ENCODE measurements around the gene FAM83G.

The FAM83G gene

GRCh38 chr17:18997650-18998196, 6.8 kb downstream of the FAM83G start:
- Histone ChIP-seq H3K36me3 (no peaks in the 10 kb centered on the region), H3K4me3 (no peak overlapping the region), H3K27ac (no peak overlapping the region), H3K9me3 (peaks cover 23% of the 10 kb centered on the region), H3K27me3 (peaks cover 45% of the 10 kb centered on the region), H3K4me1 (peaks cover 31% of the 10 kb centered on the region), H4K20me1 (peaks cover 8% of the 10 kb centered on the region), H3K4me2 (no peak overlapping the region), H3K9ac (no peak overlapping the region)
- TF ChIP-seq Cebpa-rat (IDR thresholded peaks at IDR 0.05), result no peak

GRCh38 chr17:18996458-18996857, 8.1 kb downstream of the FAM83G start:
- Histone ChIP-seq H3K4me3 (no peak overlapping the region), H3K4me2 (no peak overlapping the region), H4K20me1 (peaks cover 12% of the 10 kb centered on the region; the same call in 1 of the 2 replicates), H3K27me3 (peaks cover 41% of the 10 kb centered on the region), H3K27ac (no peak overlapping the region), H3K9me3 (peaks cover 23% of the 10 kb centered on the region), H3K36me3 (no peaks in the 10 kb centered on the region), H3K4me1 (peaks cover 28% of the 10 kb centered on the region), H3K9ac (no peak overlapping the region)
- no peak for TF ChIP-seq Cebpa-rat (IDR thresholded peaks at IDR 0.05)

- TF ChIP-seq Cebpa-rat (IDR thresholded peaks at IDR 0.05), result no peak
- Histone ChIP-seq H3K27me3 (peaks cover 29% of the 10 kb centered on the region), H3K4me1 (peaks cover 17% of the 10 kb centered on the region), H3K36me3 (no peaks in the 10 kb centered on the region), H3K9me3 (peaks cover 23% of the 10 kb centered on the region), H3K9ac (no peak overlapping the region), H3K27ac (no peak overlapping the region), H4K20me1 (peaks cover 16% of the 10 kb centered on the region; the same call in 1 of the 2 replicates), H3K4me2 (no peak overlapping the region), H3K4me3 (no peak overlapping the region)
Observed at GRCh38 chr17:18995220-18995619, 9.3 kb downstream of the FAM83G start.

GRCh38 chr17:18994631-18995030, 9.9 kb downstream of the FAM83G start:
- Histone ChIP-seq H3K27ac (no peak overlapping the region), H3K27me3 (peaks cover 24% of the 10 kb centered on the region), H4K20me1 (peaks cover 16% of the 10 kb centered on the region; the same call in 1 of the 2 replicates), H3K9ac (no peak overlapping the region), H3K4me2 (no peak overlapping the region), H3K9me3 (peaks cover 23% of the 10 kb centered on the region), H3K4me3 (no peak overlapping the region), H3K4me1 (peaks cover 17% of the 10 kb centered on the region), H3K36me3 (no peaks in the 10 kb centered on the region)
- no peak for TF ChIP-seq Cebpa-rat (IDR thresholded peaks at IDR 0.05)

- Histone ChIP-seq H3K9ac (no peak overlapping the region), H3K27me3 (peaks cover 24% of the 10 kb centered on the region), H3K9me3 (peaks cover 23% of the 10 kb centered on the region), H3K4me3 (no peak overlapping the region), H3K36me3 (no peaks in the 10 kb centered on the region), H3K27ac (no peak overlapping the region), H3K4me2 (no peak overlapping the region), H3K4me1 (peaks cover 17% of the 10 kb centered on the region), H4K20me1 (peaks cover 16% of the 10 kb centered on the region; the same call in 1 of the 2 replicates)
- TF ChIP-seq Cebpa-rat (IDR thresholded peaks at IDR 0.05), result no peak
Observed at GRCh38 chr17:18993905-18994526, 10.5 kb downstream of the FAM83G start.

- Histone ChIP-seq H3K9me3 (peaks cover 23% of the 10 kb centered on the region), H3K4me3 (no peak overlapping the region), H3K27ac (no peak overlapping the region), H4K20me1 (peaks cover 20% of the 10 kb centered on the region; the same call in 1 of the 2 replicates), H3K9ac (no peak overlapping the region), H3K4me1 (peaks cover 17% of the 10 kb centered on the region), H3K36me3 (no peaks in the 10 kb centered on the region), H3K4me2 (peak overlapping the region; percentile 77), H3K27me3 (peaks cover 30% of the 10 kb centered on the region)
- TF ChIP-seq Cebpa-rat (IDR thresholded peaks at IDR 0.05), result no peak
Observed at GRCh38 chr17:18992454-18993130, 12.0 kb downstream of the FAM83G start.

GRCh38 chr17:18991531-18992315, 12.8 kb downstream of the FAM83G start:
- Histone ChIP-seq H3K9me3 (peaks cover 23% of the 10 kb centered on the region), H3K4me1 (peaks cover 25% of the 10 kb centered on the region), H3K27ac (no peak overlapping the region), H3K4me2 (peak overlapping the region; percentile 77; the same call in 1 of the 2 replicates), H3K9ac (no peak overlapping the region), H4K20me1 (peaks cover 28% of the 10 kb centered on the region; the same call in 1 of the 2 replicates), H3K4me3 (no peak overlapping the region), H3K36me3 (no peaks in the 10 kb centered on the region), H3K27me3 (peaks cover 38% of the 10 kb centered on the region)
- TF ChIP-seq Cebpa-rat (IDR thresholded peaks at IDR 0.05), result no peak

- H3K4me1 ChIP-seq, result peaks cover 30% of the 10 kb centered on the region
- H4K20me1 ChIP-seq, result peaks cover 33% of the 10 kb centered on the region; the same call in 1 of the 2 replicates
- no peak overlapping the region for H3K27ac ChIP-seq
- H3K4me3 ChIP-seq, result no peak overlapping the region
- H3K36me3 ChIP-seq, result no peaks in the 10 kb centered on the region
- peaks cover 12% of the 10 kb centered on the region for H3K9me3 ChIP-seq
- peaks cover 43% of the 10 kb centered on the region for H3K27me3 ChIP-seq
- no peak for TF ChIP-seq Cebpa-rat (IDR thresholded peaks at IDR 0.05)
- H3K4me2 ChIP-seq, result no peak overlapping the region
- H3K9ac ChIP-seq, result no peak overlapping the region
Observed at GRCh38 chr17:18990331-18990730, 14.2 kb downstream of the FAM83G start.

- no peaks in the 10 kb centered on the region for H3K36me3 ChIP-seq
- no peak overlapping the region for H3K9ac ChIP-seq
- peaks cover 33% of the 10 kb centered on the region; the same call in 1 of the 2 replicates for H4K20me1 ChIP-seq
- no peak overlapping the region for H3K27ac ChIP-seq
- H3K9me3 ChIP-seq, result no peaks in the 10 kb centered on the region
- H3K4me1 ChIP-seq, result peaks cover 30% of the 10 kb centered on the region
- H3K4me2 ChIP-seq, result no peak overlapping the region
- H3K4me3 ChIP-seq, result no peak overlapping the region
- peaks cover 37% of the 10 kb centered on the region for H3K27me3 ChIP-seq
- TF ChIP-seq Cebpa-rat (IDR thresholded peaks at IDR 0.05), result no peak
Observed at GRCh38 chr17:18988546-18989173, 15.9 kb downstream of the FAM83G start.

All from BLaER1 (cell line).